CD4-positive, alpha-beta T cell (primary cell): ENCODE measurements around the gene RPL31. TPM values are rescaled to one million over a fixed set of nuclear protein-coding genes. Genes with fewer than 3 reads are reported as not detected.

Source experiments
- ATAC-seq: fragments of 200-7000 bp; cut with Tn5 transposase; one replicate; pipeline ENCODE4 v1.10.0; 2022; ENCODE audit warnings: mild to moderate bottlenecking; ENCODE audit not compliant: poor library complexity
- CTCF ChIA-PET: fragments of 350-600 bp; sonication (Branson Sonifier 250); formaldehyde crosslinking; loops from one replicate; lab custom pipeline; 2021; ENCODE audit warnings: antibody characterized with exemption, inconsistent platforms; lab: Charles Lee
- POLR2A ChIA-PET: fragments of 350-600 bp; sonication (Branson Sonifier 250); formaldehyde crosslinking; loops from one replicate; lab custom pipeline; 2021; ENCODE audit warnings: antibody characterized with exemption, inconsistent platforms; lab: Charles Lee
- DNase-seq, 14 experiments: peaks; one replicate each; pipeline ENCODE4 v3.0.0-alpha.2; 2013 to 2020; ENCODE audit warnings: mixed read lengths in 2 of 14
- H3K27ac ChIP-seq, 2 donors: one replicate each; pipeline versions ENCODE4 v1.5.1 to v1.7.0; 2013; ENCODE audit warnings: low read length in 2 of 2, low read depth in 1 of 2, mild to moderate bottlenecking in 1 of 2
- H3K27me3 ChIP-seq, 2 experiments: 1 replicate in 1 of 2; 2 replicates in 1 of 2; pipeline versions ENCODE4 v1.6.1 to v1.7.0; 2013; ENCODE audit warnings: low read length in 2 of 2, control low read depth in 1 of 2, mild to moderate bottlenecking in 1 of 2, moderate library complexity in 1 of 2; ENCODE audit not compliant: insufficient read depth in 2 of 2, control insufficient read depth in 1 of 2
- H3K36me3 ChIP-seq: one replicate; pipeline ENCODE4 v1.6.1; 2013; ENCODE audit warnings: low read length, control low read depth; ENCODE audit not compliant: insufficient read depth
- H3K4me1 ChIP-seq: one replicate; pipeline ENCODE4 v1.6.1; 2013; ENCODE audit warnings: low read length, control low read depth; ENCODE audit not compliant: insufficient read depth
- H3K4me3 ChIP-seq: one replicate; pipeline ENCODE4 v1.5.1; 2013; ENCODE audit warnings: mild to moderate bottlenecking, low read length, moderate library complexity
- H3K9me3 ChIP-seq, 2 experiments: 1 replicate in 1 of 2; 2 replicates in 1 of 2; pipeline versions ENCODE4 v1.6.1 to v1.7.0; 2013; ENCODE audit warnings: low read length in 2 of 2, mild to moderate bottlenecking in 2 of 2, control low read depth in 1 of 2, moderate library complexity in 1 of 2; ENCODE audit not compliant: control insufficient read depth in 1 of 2, insufficient read depth in 1 of 2
- H3K27ac Mint-ChIP-seq: one replicate; pipeline ENCODE4 v1.8.0; 2020; ENCODE audit warnings: mixed read lengths
- H3K27me3 Mint-ChIP-seq: one replicate; pipeline ENCODE4 v1.8.0; 2021; ENCODE audit warnings: mixed read lengths
- H3K36me3 Mint-ChIP-seq: one replicate; pipeline ENCODE4 v1.8.0; 2021; ENCODE audit warnings: low read depth, mixed read lengths
- H3K4me1 Mint-ChIP-seq: one replicate; pipeline ENCODE4 v1.8.0; 2021; ENCODE audit warnings: low read depth, mixed read lengths
- H3K4me3 Mint-ChIP-seq: one replicate; pipeline ENCODE4 v1.8.0; 2020; ENCODE audit warnings: mild to moderate bottlenecking, mixed read lengths
- H3K9me3 Mint-ChIP-seq: one replicate; pipeline ENCODE4 v1.8.0; 2020; ENCODE audit warnings: mixed read lengths
- CTCF ChIP-seq: fragments of 200-600 bp; IDR thresholded peaks from one replicate; pipeline ENCODE4 v1.8.0; 2022; ENCODE audit warnings: antibody characterized with exemption, mild to moderate bottlenecking
- intact Hi-C, 2 experiments: fragments of 100-400 bp; cut with DNase I in 1 of 2; cut with micrococcal nuclease in 1 of 2; formaldehyde crosslinking; loops; one replicate each; pipeline versions ENCODE4 v1.15.1 to v1.9.0; 2023 to 2025; cut with DNase I, micrococcal nuclease
- total RNA-seq, 174 experiments: library from RNA in 2 of 174; stranded (reverse) in 2 of 174; gene quantifications; one replicate each; pipeline ENCODE4 v1.2.3 and lab custom pipeline; 2021 to 2026

Gene RPL31
- total RNA-seq, 2 experiments from 2014 or later: 2,901 to 2,913 TPM

GRCh38 chr2:100990166-100990565 is 11.9 kb upstream of the RPL31 start:
- Mint-ChIP-seq H3K4me3 (no peak overlapping the region), H3K4me1 (no peaks in the 10 kb centered on the region), H3K27ac (no peak overlapping the region), H3K9me3 (no peaks in the 10 kb centered on the region), H3K27me3 (no peaks in the 10 kb centered on the region), H3K36me3 (no peaks in the 10 kb centered on the region)
- H3K4me3 ChIP-seq: no peak overlapping the region
- CTCF ChIA-PET: no interaction called here
- no peaks in the 10 kb centered on the region for H3K9me3 ChIP-seq
- intact Hi-C loops: no loop called here
- no peaks in the 10 kb centered on the region for H3K4me1 ChIP-seq
- H3K27ac ChIP-seq: no peak overlapping the region
- no peak for TF ChIP-seq CTCF
- H3K27me3 ChIP-seq: no peaks in the 10 kb centered on the region
- no peak for DNase-seq
- POLR2A ChIA-PET: no interaction called here
- ATAC-seq: no peak
- H3K36me3 ChIP-seq: no peaks in the 10 kb centered on the region

GRCh38 chr2:100990650-100991403 is 11.3 kb upstream of the RPL31 start:
- Mint-ChIP-seq H3K9me3 (no peaks in the 10 kb centered on the region), H3K27ac (no peak overlapping the region), H3K27me3 (no peaks in the 10 kb centered on the region), H3K4me1 (no peaks in the 10 kb centered on the region), H3K36me3 (no peaks in the 10 kb centered on the region), H3K4me3 (no peak overlapping the region)
- H3K36me3 ChIP-seq: no peaks in the 10 kb centered on the region
- H3K27me3 ChIP-seq: no peaks in the 10 kb centered on the region
- H3K9me3 ChIP-seq: no peaks in the 10 kb centered on the region
- no peak for DNase-seq
- POLR2A ChIA-PET: no interaction called here
- intact Hi-C loops: no loop called here
- CTCF ChIA-PET: no interaction called here
- no peak for TF ChIP-seq CTCF
- no peaks in the 10 kb centered on the region for H3K4me1 ChIP-seq
- H3K27ac ChIP-seq: no peak overlapping the region
- no peak for ATAC-seq
- H3K4me3 ChIP-seq: no peak overlapping the region

GRCh38 chr2:100991404-100991773 is 10.7 kb upstream of the RPL31 start:
- Histone ChIP-seq H3K4me3 (no peak overlapping the region), H3K4me1 (no peaks in the 10 kb centered on the region), H3K27me3 (no peaks in the 10 kb centered on the region), H3K27ac (no peak overlapping the region), H3K36me3 (no peaks in the 10 kb centered on the region), H3K9me3 (no peaks in the 10 kb centered on the region)
- Mint-ChIP-seq H3K27me3 (no peaks in the 10 kb centered on the region), H3K27ac (no peak overlapping the region), H3K4me1 (no peaks in the 10 kb centered on the region), H3K4me3 (no peak overlapping the region), H3K9me3 (no peaks in the 10 kb centered on the region), H3K36me3 (no peaks in the 10 kb centered on the region)
- ATAC-seq (no peak), DNase-seq (no peak)
- ChIA-PET CTCF (no interaction called here), POLR2A (no interaction called here)
- TF ChIP-seq CTCF: no peak
- intact Hi-C loops: no loop called here
